HG03571 (cell line): Measurements from ENCODE around the gene DIPK1A.
"Not testable (repeated sequence)": the region's sequence is repeated elsewhere in the genome, so short reads cannot be mapped to it uniquely, and the experiment has no call there.

Experiments used
- ATAC-seq: cut with Tn5 transposase; IDR thresholded peaks from one replicate; pipeline ENCODE4 v1.9.1; 2021; ENCODE audit not compliant: unreplicated experiment

DIPK1A gene

GRCh38 chr1:92922356-92923035, 38.8 kb downstream of the DIPK1A start:
- ATAC-seq: no peak

GRCh38 chr1:92921031-92922023, 39.9 kb downstream of the DIPK1A start:
- no peak for ATAC-seq

GRCh38 chr1:92916899-92917298, 44.4 kb downstream of the DIPK1A start:
- no peak for ATAC-seq

- ATAC-seq: no peak
These were observed 45.7 kb downstream of the DIPK1A start for GRCh38 chr1:92915547-92915946.

GRCh38 chr1:92913093-92913819, 48.0 kb downstream of the DIPK1A start:
- no peak for ATAC-seq

- ATAC-seq: no peak
These were observed 51.2 kb downstream of the DIPK1A start for GRCh38 chr1:92910081-92910480.

GRCh38 chr1:92909321-92909720, 51.9 kb downstream of the DIPK1A start:
- ATAC-seq: no peak

- no peak for ATAC-seq
These were observed 53.1 kb downstream of the DIPK1A start for GRCh38 chr1:92907949-92908684.

GRCh38 chr1:92903765-92904164, 57.5 kb downstream of the DIPK1A start:
- no peak for ATAC-seq

- no peak for ATAC-seq
These were observed 58.9 kb downstream of the DIPK1A start for GRCh38 chr1:92902406-92902744.

GRCh38 chr1:92901699-92902405, 59.4 kb downstream of the DIPK1A start:
- ATAC-seq: no peak

GRCh38 chr1:92901126-92901525, 60.1 kb downstream of the DIPK1A start:
- no peak for ATAC-seq

- no peak for ATAC-seq
These were observed 60.7 kb downstream of the DIPK1A start for GRCh38 chr1:92900539-92900938.

GRCh38 chr1:92899780-92900179, 61.5 kb downstream of the DIPK1A start:
- no peak for ATAC-seq

GRCh38 chr1:92898053-92898452, 63.2 kb downstream of the DIPK1A start:
- not testable (repeated sequence) for ATAC-seq

GRCh38 chr1:92887465-92887864, 73.8 kb downstream of the DIPK1A start:
- no peak for ATAC-seq

GRCh38 chr1:92886886-92887419, 74.3 kb downstream of the DIPK1A start:
- no peak for ATAC-seq

GRCh38 chr1:92884195-92884594, 77.1 kb downstream of the DIPK1A start:
- ATAC-seq: no peak

GRCh38 chr1:92883297-92883696, 78.0 kb downstream of the DIPK1A start:
- no peak for ATAC-seq

- ATAC-seq: peak; percentile 51
These were observed 78.4 kb downstream of the DIPK1A start for GRCh38 chr1:92882819-92883218.
